Measurements from ENCODE around the gene CIC.

- no peak for TF ChIP-seq POLR2A (IDR thresholded peaks at IDR 0.05)
- TF ChIP-seq, protein P1, sequence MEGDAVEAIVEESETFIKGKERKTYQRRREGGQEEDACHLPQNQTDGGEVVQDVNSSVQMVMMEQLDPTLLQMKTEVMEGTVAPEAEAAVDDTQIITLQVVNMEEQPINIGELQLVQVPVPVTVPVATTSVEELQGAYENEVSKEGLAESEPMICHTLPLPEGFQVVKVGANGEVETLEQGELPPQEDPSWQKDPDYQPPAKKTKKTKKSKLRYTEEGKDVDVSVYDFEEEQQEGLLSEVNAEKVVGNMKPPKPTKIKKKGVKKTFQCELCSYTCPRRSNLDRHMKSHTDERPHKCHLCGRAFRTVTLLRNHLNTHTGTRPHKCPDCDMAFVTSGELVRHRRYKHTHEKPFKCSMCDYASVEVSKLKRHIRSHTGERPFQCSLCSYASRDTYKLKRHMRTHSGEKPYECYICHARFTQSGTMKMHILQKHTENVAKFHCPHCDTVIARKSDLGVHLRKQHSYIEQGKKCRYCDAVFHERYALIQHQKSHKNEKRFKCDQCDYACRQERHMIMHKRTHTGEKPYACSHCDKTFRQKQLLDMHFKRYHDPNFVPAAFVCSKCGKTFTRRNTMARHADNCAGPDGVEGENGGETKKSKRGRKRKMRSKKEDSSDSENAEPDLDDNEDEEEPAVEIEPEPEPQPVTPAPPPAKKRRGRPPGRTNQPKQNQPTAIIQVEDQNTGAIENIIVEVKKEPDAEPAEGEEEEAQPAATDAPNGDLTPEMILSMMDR (IDR thresholded peaks at IDR 0.05), result no peak
These were observed 45.0 kb downstream of the CIC start for GRCh38 chr19:42313840-42314755.
